Loucy (cell line): Measurements from ENCODE around the gene BCL11A.
A peak's percentile ranks its signal among the peaks of the same experiment; 100 is the strongest.

Source experiments
- H2AFZ ChIP-seq: fragments of 200-600 bp; sonication (generic); 2 replicates; pipeline ENCODE4 v1.6.0; 2016; ENCODE audit warnings: antibody characterized with exemption, mild to moderate bottlenecking, low read length, moderate library complexity
- H3F3A ChIP-seq: fragments of 200-600 bp; 2 replicates; pipeline ENCODE4 v1.6.0; 2016; ENCODE audit warnings: antibody characterized with exemption, low read depth, mild to moderate bottlenecking
- H3K27me3 ChIP-seq: fragments of 200-600 bp; sonication (generic); 2 replicates; pipeline ENCODE4 v1.6.1; 2014; ENCODE audit warnings: low read length, mild to moderate bottlenecking; ENCODE audit not compliant: insufficient read depth, poor library complexity, severe bottlenecking
- H3K36me3 ChIP-seq: fragments of 200-600 bp; sonication (generic); 2 replicates; pipeline ENCODE4 v1.6.1; 2016; ENCODE audit warnings: low read length; ENCODE audit not compliant: insufficient read depth
- H3K4me1 ChIP-seq: fragments of 200-600 bp; sonication (generic); 2 replicates; pipeline ENCODE4 v1.5.1; 2014; ENCODE audit warnings: low read length, mild to moderate bottlenecking; ENCODE audit not compliant: insufficient read depth, poor library complexity, severe bottlenecking
- H3K4me2 ChIP-seq: fragments of 200-600 bp; sonication (generic); 2 replicates; pipeline ENCODE4 v1.6.0; 2014; ENCODE audit warnings: antibody characterized with exemption, low read length, low read depth, mild to moderate bottlenecking; ENCODE audit not compliant: poor library complexity, severe bottlenecking
- H3K4me3 ChIP-seq: fragments of 200-600 bp; sonication (generic); 2 replicates; pipeline ENCODE4 v1.5.1; 2014; ENCODE audit warnings: low read length, mild to moderate bottlenecking, mixed read lengths; ENCODE audit not compliant: poor library complexity, severe bottlenecking
- H3K79me2 ChIP-seq: fragments of 200-600 bp; sonication (generic); 2 replicates; pipeline ENCODE4 v1.6.1; 2014; ENCODE audit warnings: low read length; ENCODE audit not compliant: insufficient read depth
- H3K9ac ChIP-seq: fragments of 200-600 bp; sonication (generic); 2 replicates; pipeline ENCODE4 v1.6.0; 2014; ENCODE audit warnings: mild to moderate bottlenecking, low read depth, low read length, moderate library complexity; ENCODE audit not compliant: poor library complexity, severe bottlenecking
- H3K9me2 ChIP-seq: fragments of 200-600 bp; sonication (generic); replicated peaks from 2 replicates; pipeline ENCODE4 v1.6.1; 2016; ENCODE audit warnings: low read depth, low read length, mixed read lengths
- H3K9me3 ChIP-seq: fragments of 200-600 bp; sonication (generic); 2 replicates; pipeline ENCODE4 v1.6.1; 2014; ENCODE audit warnings: mild to moderate bottlenecking, antibody characterized with exemption, low read length, low read depth; ENCODE audit not compliant: insufficient read depth
- H4K20me1 ChIP-seq: fragments of 200-600 bp; sonication (generic); 2 replicates; pipeline ENCODE4 v1.6.0; 2014; ENCODE audit warnings: antibody characterized with exemption, low read length, mild to moderate bottlenecking; ENCODE audit not compliant: insufficient read depth, poor library complexity, severe bottlenecking
- CTCF ChIP-seq: fragments of 200-600 bp; sonication (generic); conservative IDR thresholded peaks from 2 replicates; pipeline ENCODE4 v1.5.1; 2014; ENCODE audit warnings: mild to moderate bottlenecking, antibody characterized with exemption, low read length
- EZH2phosphoT487 ChIP-seq: fragments of 200-600 bp; IDR thresholded peaks from 2 replicates; pipeline ENCODE4 v1.6.1; 2018; ENCODE audit warnings: antibody characterized with exemption, mild to moderate bottlenecking, moderate library complexity, borderline replicate concordance

The BCL11A gene

GRCh38 chr2:60569680-60570111 is 16.2 kb upstream of the BCL11A start:
- no peaks in the 10 kb centered on the region for H3K9me2 ChIP-seq
- H2AFZ ChIP-seq, result peak overlapping the region; percentile 24
- TF ChIP-seq CTCF (no peak), EZH2phosphoT487 (no peak)
- H3K27me3 ChIP-seq, result peaks cover 10% of the 10 kb centered on the region
- H3K9ac ChIP-seq, result peak overlapping the region; percentile 29
- peak overlapping the region; percentile 69 for H3K4me3 ChIP-seq
- no peaks in the 10 kb centered on the region for H3F3A ChIP-seq
- no peaks in the 10 kb centered on the region for H4K20me1 ChIP-seq
- H3K79me2 ChIP-seq, result no peaks in the 10 kb centered on the region
- no peaks in the 10 kb centered on the region for H3K9me3 ChIP-seq
- H3K36me3 ChIP-seq, result no peaks in the 10 kb centered on the region
- H3K4me2 ChIP-seq, result peak overlapping the region; percentile 74
- peaks cover 5% of the 10 kb centered on the region for H3K4me1 ChIP-seq

- Histone ChIP-seq H3K4me3 (no peak overlapping the region), H3K36me3 (no peaks in the 10 kb centered on the region), H3K9ac (no peak overlapping the region), H3K9me3 (no peaks in the 10 kb centered on the region), H4K20me1 (no peaks in the 10 kb centered on the region), H3K9me2 (no peaks in the 10 kb centered on the region), H3K27me3 (peaks cover 10% of the 10 kb centered on the region), H3F3A (no peaks in the 10 kb centered on the region), H3K4me1 (peaks cover 5% of the 10 kb centered on the region), H3K79me2 (no peaks in the 10 kb centered on the region), H2AFZ (no peak overlapping the region), H3K4me2 (peak overlapping the region; percentile 74)
- TF ChIP-seq EZH2phosphoT487, result no peak
- no peak for TF ChIP-seq CTCF
These were observed 14.7 kb upstream of the BCL11A start for GRCh38 chr2:60567919-60568768.

GRCh38 chr2:60567096-60567495 is 13.6 kb upstream of the BCL11A start:
- Histone ChIP-seq H3K9me3 (no peaks in the 10 kb centered on the region), H2AFZ (no peak overlapping the region), H3K9ac (no peak overlapping the region), H3K9me2 (no peaks in the 10 kb centered on the region), H3K27me3 (peaks cover 10% of the 10 kb centered on the region), H3K36me3 (no peaks in the 10 kb centered on the region), H3F3A (no peaks in the 10 kb centered on the region), H4K20me1 (no peaks in the 10 kb centered on the region), H3K79me2 (no peaks in the 10 kb centered on the region), H3K4me1 (peaks cover 5% of the 10 kb centered on the region), H3K4me3 (no peak overlapping the region), H3K4me2 (no peak overlapping the region)
- no peak for TF ChIP-seq CTCF
- TF ChIP-seq EZH2phosphoT487, result no peak
